WI38 (cell line): ENCODE measurements around the gene KATNBL1.

Experiments used
- H3K4me3 ChIP-seq: 2 replicates; pipeline ENCODE4 v1.5.1; 2011; ENCODE audit warnings: low read depth, mild to moderate bottlenecking, control low read depth, low read length
- CTCF ChIP-seq: IDR thresholded peaks from 2 replicates; pipeline ENCODE4 v1.5.1; 2012; ENCODE audit warnings: low read depth, mild to moderate bottlenecking, control low read depth, low read length

The KATNBL1 gene

GRCh38 chr15:34209421-34210282, at the start of gene KATNBL1:
TSS of gene KATNBL1 (minus strand) at chr15:34210096. CDS start at chr15:34163676, 46,420 bp downstream.
- TF ChIP-seq CTCF, result peak; percentile 82
- H3K4me3 ChIP-seq, result peak within 1 kb of the TSS; percentile 81

GRCh38 chr15:34259566-34259965, 49.7 kb upstream of the KATNBL1 start:
- no peak overlapping the region for H3K4me3 ChIP-seq
- no peak for TF ChIP-seq CTCF

GRCh38 chr15:34258151-34258550, 48.3 kb upstream of the KATNBL1 start:
- no peak for TF ChIP-seq CTCF
- no peak overlapping the region for H3K4me3 ChIP-seq

GRCh38 chr15:34252545-34252944, 42.6 kb upstream of the KATNBL1 start:
- no peak for TF ChIP-seq CTCF
- no peak overlapping the region for H3K4me3 ChIP-seq

- H3K4me3 ChIP-seq, result no peak overlapping the region
- TF ChIP-seq CTCF, result no peak
Observed at GRCh38 chr15:34248190-34248589, 38.3 kb upstream of the KATNBL1 start.

- H3K4me3 ChIP-seq, result no peak overlapping the region
- TF ChIP-seq CTCF, result no peak
Observed at GRCh38 chr15:34246276-34246976, 36.5 kb upstream of the KATNBL1 start.

- no peak for TF ChIP-seq CTCF
- H3K4me3 ChIP-seq, result no peak overlapping the region
Observed at GRCh38 chr15:34243226-34243625, 33.3 kb upstream of the KATNBL1 start.
